Neural cell (in vitro differentiated cells): ENCODE data around the gene IPO4.

Experiments used
- POLR2AphosphoS5 ChIP-seq: IDR thresholded peaks from 2 replicates; pipeline ENCODE4 v1.6.1; 2012
- TF ChIP-seq, protein P1 (sequence below): fragments of 450-650 bp; IDR thresholded peaks from 2 replicates; pipeline ENCODE4 v1.5.1; 2014; ENCODE audit warnings: antibody characterized with exemption, mild to moderate bottlenecking, moderate library complexity; ENCODE audit not compliant: poor library complexity, severe bottlenecking

DNA sequence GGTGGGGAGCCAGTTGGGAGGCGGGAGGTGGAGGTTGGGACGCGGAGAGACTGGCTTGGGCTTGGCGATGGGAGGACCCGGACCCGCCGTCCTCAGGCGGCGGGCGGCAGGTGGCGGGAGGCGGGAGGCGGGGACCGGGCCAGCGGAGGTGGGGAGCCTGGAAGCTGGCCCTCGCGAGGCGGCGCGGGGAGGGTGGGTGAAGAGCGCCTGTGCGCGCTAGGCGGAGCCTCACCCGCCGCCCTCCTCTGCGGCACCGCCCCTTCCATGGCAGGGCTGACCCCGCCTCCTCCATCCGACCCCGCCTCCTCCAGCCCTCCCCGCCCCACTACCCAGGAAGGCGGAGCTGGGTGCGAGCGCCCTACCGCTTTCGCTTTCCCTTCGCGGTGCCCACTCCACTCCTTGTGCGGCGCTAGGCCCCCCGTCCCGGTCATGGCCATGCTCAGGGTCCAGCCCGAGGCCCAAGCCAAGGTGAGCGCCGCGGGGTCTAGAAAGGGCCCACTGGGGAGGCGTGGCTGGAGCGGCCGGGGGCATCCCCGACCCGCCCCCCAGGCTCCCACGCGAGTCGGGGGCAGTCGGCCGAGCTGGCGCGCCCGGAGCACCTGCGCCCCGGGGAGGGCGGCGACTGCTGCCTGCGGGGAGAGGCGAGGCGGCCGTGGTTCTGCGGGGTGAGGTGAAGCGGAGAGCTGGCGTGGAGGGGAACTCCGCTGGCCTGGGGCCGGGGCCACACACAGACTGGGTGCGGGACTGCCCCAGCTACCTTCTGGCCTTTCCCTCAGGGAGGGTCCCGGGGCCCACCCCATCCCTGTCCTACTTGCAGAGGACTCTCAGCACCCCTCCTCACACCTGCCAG, 52.6 kb downstream of the IPO4 start, which contains the start of gene PSME1:
- TF ChIP-seq, protein P1, sequence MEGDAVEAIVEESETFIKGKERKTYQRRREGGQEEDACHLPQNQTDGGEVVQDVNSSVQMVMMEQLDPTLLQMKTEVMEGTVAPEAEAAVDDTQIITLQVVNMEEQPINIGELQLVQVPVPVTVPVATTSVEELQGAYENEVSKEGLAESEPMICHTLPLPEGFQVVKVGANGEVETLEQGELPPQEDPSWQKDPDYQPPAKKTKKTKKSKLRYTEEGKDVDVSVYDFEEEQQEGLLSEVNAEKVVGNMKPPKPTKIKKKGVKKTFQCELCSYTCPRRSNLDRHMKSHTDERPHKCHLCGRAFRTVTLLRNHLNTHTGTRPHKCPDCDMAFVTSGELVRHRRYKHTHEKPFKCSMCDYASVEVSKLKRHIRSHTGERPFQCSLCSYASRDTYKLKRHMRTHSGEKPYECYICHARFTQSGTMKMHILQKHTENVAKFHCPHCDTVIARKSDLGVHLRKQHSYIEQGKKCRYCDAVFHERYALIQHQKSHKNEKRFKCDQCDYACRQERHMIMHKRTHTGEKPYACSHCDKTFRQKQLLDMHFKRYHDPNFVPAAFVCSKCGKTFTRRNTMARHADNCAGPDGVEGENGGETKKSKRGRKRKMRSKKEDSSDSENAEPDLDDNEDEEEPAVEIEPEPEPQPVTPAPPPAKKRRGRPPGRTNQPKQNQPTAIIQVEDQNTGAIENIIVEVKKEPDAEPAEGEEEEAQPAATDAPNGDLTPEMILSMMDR = no peak
- peak; percentile 33 for TF ChIP-seq POLR2AphosphoS5
